ENCODE data around the gene SIRPA.

- TF ChIP-seq CTCF (conservative IDR thresholded peaks at IDR 0.05; ENCODE audit: low read depth, low read length) (no peak), EZH2phosphoT487 (IDR thresholded peaks at IDR 0.05; ENCODE audit: borderline replicate concordance, low read length) (no peak)
Measured at GRCh38 chr20:1908191-1908590, 13.0 kb downstream of the SIRPA start.

All from PC-3 (cell line).